ENCODE data around the gene STK24. TPM values are rescaled to one million over a fixed set of nuclear protein-coding genes. Genes with fewer than 3 reads are reported as not detected.
"Not testable (repeated sequence)": the region's sequence is repeated elsewhere in the genome, so short reads cannot be mapped to it uniquely, and the experiment has no call there.

The STK24 gene
- total RNA-seq, 1 donor from 2014 or later = 56.2 TPM

DNA sequence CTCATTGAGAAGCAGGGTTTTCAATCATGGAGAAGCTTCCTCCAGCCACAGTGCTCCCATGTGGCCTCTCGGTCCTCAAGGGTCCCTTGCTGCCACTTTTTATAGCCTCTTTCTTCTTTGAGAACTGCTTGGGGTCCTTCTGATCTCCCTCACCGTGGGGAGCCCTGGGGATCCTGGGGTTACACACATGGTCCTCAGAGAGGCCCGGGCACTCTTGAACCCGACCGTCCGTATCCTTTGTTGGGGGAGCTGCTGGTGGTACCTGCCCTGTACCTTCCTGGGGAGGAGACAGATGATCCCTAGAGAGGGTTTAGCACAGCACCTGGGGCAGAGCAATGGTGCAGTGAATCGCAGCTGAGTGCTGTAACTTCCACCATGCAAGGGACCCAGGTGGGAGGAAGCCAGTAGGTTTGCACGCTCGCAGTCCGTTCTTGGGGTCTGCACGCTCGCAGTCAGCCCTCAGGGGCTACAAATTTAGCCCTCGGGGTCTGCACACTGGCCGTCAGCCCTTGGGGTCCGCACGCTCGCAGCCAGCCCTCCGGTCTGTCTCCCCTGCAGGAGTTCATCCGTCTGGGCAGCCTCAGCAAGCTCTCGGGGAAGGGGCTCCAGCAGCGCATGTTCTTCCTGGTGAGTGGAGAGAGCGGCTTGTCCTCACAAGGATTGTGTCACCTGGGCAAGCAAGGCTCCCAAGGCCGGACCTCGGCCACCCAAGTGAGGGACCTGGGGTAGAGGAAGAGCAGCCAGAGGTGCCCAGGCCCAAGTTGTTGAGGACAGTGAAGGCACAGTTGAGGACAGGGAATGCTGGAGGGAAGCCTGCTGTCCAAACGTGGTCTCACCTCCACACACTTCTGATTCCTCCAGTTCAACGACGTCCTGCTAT lies 138.4 kb downstream of the STK24 start:
- no peak for DNase-seq (ENCODE audit: low read depth, low spot score)

DNA sequence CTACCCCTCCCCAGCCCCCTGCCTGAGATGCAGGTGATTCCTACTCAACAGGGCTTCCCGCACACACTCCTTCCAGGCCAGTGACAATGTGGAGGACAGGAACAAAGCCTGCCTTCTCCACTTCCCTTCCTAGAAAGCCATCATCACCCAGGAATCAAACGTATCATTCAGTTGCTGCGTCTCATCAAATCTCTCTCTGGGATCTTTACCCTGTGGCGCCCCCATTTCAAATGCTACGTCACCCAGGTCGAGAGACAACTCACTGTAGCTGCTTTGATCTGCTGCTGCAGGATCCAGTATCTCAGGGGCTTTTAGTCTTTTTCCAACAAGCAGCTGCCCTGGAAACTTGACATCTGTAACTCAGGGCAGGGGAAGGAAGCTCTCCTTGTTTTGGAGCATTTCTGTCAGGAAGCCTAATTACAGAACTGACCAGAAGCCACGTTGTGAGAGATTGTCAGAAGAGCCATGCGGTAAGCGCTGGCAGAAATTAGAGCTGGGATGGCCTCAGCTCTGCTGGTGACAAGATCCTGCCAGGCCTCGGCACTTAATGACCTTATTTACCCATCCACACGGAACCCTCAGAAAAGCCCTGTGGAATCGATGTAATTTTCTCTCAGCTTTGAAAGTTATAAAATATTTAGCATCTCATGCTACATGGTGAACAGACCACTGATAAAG lies 140.5 kb downstream of the STK24 start:
- DNase-seq (ENCODE audit: low read depth, low spot score) = no peak

DNA sequence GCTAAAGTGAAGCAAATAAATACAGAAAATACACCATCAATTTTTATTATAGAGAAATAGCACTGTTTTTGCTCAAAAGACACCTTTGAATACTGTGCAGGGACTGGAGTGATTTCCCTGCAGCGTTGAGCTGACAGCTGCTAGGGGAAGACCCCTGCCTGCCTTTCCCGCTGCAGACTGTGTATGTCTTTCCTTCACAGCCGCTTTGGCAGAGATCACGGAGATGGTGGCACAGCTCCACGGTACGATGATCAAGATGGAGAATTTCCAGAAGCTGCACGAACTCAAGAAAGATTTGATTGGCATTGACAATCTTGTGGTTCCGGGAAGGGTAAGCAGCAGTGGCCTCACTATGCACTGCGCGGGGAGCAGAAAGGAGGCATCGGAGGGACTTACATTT lies 141.5 kb downstream of the STK24 start:
- DNase-seq (ENCODE audit: low read depth, low spot score) = no peak

DNA sequence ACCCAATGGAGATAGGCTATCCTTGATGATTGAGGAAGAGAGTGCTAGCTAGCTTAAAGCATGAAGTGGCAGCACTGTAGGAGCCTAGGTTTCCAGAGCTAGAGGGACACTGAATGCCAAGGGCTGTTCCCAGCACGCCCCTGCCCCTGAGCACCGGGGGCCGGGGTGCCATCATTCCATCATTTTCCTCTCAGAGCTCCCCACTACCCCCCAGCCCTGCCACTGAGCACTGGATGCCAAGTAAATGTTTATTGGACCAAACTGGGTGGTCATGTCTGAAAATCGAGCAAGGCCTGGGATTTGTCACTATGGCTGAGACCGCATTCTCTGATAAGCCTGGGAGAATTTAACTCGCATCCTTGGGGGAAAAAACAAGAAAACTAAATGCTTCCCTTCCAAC lies 142.8 kb downstream of the STK24 start:
- no peak for DNase-seq (ENCODE audit: low read depth, low spot score)

DNA sequence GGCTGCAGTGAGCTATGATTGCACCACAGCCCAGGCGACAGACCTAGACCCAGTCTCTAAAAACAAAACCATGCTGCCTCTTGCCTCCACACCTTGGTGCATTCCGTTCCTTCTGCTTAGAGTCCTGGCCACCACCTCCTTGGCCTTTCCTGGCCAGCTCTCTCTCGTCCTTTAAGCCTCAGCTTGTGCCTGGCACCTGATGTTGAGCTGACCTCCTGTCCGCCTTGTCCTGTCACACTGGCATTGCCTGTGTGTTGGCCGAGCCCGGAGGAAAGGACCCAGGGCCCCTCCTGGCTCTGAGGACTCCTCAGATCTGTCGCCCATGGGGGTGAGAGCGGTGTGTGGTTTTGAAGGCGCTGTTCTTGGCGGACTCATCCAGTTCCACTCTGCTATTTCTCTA lies 143.3 kb downstream of the STK24 start:
- no peak for DNase-seq (ENCODE audit: low read depth, low spot score)

DNA sequence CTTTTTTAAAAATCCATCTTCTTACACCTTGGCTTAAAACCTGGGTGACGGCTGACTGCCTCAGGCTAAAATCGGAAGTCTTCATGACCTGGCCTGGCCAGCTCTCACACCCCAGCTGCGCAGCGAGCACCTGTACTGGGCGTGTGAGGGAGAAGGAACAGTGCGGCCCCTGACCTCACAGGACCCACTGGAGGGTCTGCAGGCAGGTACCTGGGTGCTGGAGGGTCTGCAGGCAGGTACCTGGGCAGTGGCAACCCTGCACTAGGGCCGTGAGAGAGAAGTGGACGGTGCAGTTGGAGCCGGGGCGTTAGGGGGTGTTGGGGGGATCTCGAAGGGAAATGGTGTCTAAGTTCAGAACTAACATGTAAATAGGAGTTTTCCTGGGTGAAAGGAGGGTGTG lies 144.3 kb downstream of the STK24 start:
- no peak for DNase-seq (ENCODE audit: low read depth, low spot score)

DNA sequence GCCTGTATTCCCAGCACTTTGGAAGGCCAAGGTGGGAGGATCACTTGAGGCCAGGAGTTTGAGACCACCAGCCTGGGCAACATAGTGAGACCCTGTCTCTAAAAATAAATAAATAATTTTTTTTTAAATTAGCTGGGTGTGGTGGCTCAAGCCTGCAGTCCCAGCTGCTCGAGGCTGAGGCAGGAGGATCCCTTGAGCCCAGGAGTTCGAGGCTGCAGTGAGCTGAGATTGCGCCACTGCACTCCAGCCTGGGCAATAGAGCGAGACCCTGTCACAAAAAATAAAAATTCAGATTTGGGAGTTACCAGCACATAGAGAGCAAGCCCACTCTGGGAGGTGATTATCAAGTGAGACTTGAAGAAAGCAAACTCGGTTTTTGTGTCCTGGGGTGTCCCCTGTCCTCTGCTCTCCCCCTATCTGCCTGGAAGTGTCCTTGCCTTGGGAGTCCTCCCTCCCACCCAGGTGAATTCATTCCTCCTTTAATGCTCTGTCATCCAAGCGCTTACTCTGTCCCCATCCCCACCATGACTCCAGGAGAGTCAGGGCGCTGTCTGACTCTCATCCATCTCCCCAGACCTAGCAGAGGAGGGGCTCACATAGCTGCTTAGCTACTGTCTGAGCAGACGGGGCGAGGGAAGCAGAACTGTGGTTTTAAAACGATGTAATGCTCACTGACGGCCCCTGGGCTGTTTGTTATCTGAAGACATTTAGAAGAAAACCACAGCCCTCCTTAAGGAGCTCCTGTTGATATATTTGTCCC lies 146.8 kb downstream of the STK24 start:
- no peak for DNase-seq (ENCODE audit: low read depth, low spot score)

DNA sequence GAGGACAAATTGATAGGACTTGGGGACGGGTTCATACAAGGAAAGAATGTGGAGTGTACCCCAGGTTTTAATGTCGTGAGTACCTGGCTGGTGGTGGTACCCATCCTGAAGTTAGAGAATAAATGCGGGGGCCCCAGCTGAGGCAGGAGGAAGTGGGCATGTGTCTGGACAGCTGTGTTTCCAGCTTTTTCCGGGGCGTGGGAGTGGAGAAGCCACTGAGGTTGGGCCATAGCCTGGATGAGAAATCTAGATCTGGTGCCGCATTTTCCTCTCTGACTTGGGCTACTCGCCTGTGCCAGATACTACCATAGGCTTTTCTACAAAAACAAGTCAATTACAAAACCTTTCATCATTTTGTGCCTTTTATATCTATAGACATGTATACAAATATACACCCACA lies 147.4 kb downstream of the STK24 start:
- DNase-seq (ENCODE audit: low read depth, low spot score) = no peak

DNA sequence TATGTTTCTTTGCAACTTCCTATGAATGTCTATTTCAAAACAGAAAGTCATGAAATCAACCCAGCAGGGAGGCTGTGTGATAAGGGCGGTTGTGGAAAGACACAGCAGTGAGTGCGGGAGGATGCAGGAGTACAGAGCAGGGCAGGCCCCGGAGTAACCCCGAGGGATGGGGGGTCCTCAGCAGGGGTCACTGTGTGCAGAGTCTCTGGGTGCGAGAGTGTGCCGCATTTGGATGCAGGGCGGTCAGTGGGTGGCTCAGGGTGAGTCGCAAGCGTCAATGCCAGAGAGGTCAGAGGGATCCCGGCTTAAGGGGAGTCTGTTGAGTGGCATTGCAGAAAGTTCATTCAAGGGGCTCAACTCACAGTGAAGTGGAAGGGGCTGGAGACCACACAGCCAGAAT lies 147.8 kb downstream of the STK24 start:
- no peak for DNase-seq (ENCODE audit: low read depth, low spot score)

DNA sequence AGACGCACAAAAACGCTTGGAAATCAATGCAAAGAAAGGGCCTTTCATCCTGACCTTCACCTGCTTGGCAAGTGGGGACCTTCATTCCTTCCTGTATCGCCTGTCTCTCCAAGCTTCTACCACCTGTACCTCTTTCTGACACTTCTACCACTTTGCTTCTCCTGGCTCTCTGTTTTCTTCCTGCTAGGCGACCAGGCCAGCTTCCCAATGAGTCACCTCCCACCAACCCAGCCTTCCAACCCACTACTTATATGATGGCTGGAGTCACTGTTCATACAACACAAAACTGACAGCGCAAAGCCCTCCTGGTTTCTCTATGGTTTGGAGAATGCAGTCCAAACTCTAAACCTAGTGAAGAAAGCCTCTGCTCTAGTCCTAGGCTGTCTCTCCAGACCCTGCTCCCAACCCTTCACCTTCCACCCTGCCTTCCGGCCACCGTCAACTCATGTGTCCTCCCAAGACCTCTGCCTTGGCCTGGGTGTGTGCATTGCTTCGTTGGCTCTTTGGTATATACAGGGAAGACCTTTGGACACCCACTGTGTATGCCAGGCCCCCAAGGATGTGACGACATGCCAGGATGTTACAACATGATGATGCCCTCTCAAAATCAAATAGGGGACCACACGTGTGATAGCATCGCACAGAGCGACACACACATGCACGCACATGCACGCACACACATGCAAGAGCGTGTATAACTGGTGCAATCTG lies 148.5 kb downstream of the STK24 start:
- DNase-seq (ENCODE audit: low read depth, low spot score) = no peak

DNA sequence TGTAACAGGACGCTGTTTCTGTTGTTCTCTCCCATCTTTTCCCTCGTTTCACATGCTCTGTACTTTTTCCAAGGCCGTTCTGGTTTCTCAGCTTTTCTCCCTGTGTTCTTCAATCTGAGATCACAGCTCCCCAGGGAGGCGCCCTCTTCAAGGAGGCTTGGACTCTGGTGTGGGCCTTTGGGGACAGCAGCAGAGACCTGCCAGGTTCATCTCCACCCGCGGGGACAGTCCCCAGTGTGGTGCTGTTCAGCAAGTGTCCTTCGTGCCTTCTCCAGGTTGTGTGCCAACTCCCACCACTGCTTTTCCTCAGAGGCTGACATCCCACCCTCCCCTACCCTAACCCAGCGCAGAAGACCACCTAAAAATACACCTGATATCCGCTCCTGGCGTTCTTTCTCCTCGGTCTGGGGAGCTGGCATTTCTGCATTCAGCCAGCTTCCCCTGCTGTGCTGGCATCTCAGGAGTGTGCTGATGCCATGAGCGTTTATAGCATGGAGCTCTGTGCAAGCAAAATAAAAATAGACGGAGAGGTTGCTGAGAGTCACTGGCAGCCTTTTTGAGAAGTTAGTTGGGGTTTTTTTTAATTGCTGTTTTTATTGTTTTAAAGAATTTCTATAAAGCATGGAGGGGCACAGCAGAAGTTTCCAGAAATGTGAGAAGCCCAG lies 149.4 kb downstream of the STK24 start:
- no peak for DNase-seq (ENCODE audit: low read depth, low spot score)

DNA sequence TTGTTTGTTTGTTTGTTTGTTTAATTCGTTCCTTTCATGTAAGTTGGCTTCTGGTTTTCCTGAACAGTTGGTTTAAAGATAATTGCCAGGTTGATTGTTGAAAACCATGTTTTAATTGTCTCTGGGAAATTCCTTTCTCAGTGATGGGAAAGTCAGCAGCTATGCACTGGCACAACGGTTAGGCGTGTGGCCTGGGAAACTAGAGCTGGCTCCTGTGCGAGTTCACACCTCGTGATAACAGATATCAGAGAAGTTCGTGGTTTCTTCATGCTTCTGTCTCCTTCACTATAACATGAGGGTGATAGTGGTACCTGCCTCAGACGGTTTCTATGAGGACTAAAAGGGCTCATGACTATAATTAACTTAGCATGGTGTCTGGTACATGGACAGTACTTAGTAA lies 153.5 kb downstream of the STK24 start:
- no peak for DNase-seq (ENCODE audit: low read depth, low spot score)

DNA sequence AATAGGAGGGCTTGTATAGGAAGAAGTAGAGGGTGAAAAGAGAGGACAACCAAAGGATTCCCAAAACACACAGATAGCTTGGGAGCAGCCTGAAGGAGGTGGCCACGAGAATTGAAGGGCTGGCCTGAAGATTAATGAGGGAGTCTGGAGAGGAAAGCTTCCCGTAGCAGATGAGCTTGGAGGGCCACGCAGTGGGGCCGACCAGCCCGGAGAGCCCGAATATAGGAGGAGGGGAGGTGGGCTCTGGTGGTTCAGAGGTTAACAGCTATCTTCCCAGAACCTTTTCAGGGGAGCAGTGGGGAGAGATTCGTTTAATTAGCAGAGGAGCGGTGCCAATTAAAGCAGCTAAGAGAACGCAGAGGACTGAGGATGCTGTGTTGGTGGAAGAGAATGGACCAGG lies 154.9 kb downstream of the STK24 start:
- no peak for DNase-seq (ENCODE audit: low read depth, low spot score)

DNA sequence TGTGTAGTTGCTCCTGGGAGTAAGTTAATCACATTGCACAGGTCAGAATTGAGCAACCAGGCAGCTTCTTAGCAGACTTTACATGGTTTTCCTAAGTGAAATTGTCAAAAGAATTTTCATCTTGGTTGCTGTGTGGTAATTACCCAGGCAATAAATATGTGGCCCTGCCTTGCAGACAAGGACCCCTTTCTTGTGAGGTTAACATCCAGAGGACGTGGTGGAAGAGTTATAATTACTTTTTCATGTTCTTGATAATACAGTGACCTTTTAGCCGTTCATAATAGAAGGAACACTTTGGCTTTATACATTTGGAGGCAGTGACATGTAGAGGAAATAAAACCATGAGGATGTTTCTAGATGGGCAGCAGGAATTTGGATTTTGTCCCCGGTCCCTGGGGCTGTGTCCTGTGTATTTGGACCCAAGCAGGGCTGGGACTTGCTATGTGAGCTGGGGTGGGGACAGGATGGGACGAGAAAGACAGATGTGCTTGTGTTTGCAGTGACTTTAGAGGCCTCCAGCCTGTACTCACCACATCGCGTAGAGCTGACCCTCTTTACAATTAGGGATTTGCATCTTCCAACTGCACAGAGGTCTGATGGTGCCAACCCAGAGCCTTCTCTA lies 156.2 kb downstream of the STK24 start:
- DNase-seq (ENCODE audit: low read depth, low spot score) = no peak

DNA sequence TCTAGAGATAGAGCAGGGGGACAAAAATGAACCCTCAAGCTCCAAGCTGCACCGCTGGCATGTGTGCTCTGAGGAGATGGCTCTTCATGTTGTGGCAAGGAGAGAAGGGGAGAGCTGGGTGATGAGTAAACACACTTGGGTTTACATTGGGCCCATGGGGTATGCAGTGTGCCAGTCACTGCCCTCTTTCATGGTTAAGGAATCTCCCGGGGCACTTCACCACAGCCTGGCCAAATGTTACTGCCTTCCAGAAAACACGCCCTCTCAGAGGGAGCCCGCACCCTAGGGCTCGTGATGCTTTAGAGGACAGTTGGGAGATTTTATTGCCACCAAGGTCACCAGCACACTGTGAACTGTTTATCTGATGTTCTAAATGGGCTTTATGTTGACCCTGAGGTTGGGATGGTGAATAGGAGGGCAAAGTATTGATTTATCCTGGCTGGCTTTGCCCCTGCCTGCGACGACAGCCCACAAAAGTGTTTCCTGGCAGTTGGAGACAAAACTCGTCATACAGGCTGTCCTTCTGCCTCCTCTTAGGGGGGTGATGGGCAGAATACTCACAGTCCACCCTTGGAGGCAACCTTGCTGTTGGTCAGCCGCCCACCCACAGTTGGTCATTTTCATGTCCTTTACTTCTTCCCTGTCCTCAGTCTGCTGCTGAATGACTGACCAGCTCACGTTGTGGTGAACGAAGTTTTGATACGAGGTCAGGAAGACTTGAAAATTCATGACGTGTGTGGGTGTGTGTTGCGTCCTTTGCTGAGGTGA lies 156.9 kb downstream of the STK24 start:
- no peak for DNase-seq (ENCODE audit: low read depth, low spot score)

DNA sequence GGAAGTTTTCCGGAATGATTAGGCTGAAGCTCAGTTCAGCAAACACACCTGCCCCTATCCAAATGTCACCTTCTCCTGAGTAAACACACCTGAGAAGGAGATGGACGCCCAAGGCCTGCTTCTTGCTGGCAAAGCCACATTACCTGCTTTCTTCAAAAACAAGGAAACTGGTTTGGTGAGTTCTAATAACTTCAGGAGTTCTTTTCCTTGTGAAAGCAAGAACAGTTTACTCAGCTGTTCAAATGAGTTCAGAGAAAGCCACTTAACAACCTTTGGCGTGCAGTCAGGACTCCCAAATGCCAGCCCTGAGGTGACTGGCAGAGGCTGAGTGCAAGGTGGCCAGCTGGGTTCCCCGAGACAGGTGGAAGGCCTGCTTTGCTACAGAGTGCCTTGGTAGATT lies 160.5 kb downstream of the STK24 start:
- no peak for DNase-seq (ENCODE audit: low read depth, low spot score)

DNA sequence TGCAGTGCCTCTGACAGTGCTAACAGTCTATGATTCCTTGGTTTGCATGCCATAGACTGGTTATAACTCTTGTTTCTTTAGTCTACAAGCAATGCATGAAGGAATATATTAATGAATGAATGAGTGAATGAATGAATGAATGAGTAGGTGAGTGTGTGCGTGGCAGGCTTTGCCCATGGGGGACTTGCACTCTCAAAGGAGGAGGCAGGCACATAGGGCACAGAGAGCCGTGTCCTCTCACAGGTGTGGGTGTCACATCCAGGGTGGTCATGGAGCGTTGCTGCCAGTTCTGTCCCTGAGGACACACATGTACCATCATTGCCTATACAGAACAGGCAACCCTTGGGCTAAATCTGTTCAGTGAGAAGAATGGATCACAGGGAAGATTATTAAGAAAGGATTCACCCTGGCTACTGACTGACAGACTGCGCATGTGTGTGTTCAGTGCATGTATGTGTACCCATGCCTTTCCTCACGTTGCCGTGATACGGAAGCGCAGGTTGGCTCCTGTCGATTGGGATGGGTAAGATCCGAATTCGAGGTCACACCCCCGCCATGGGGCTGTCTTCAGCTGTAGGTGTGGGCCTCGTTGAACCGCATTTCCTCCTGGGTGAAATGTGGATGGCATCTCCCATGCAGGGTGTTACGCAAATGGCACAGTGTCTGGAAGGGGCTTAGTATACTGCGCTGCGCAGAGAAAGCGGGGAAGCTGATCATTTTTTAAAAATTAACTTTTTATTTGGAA lies 161.4 kb downstream of the STK24 start:
- DNase-seq (ENCODE audit: low read depth, low spot score) = no peak

DNA sequence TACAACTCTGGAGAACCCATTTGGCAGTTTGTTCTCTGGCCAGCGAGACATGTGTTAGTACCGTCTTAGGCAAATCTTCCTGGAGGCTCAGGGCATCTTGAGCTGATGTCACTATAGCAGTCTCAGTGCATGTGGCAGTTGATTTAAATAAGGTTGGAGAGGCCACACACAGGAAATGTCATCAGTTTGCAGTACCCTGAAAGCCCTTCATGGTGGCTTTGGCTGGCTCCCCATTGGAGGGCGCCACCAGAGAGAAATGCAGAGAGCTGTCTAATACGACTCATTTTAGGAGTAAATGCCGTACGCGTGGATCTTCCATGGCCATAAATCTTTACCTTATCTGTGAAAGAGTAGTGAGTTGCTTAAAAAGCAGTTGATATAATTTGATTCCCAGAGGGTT lies 163.1 kb downstream of the STK24 start:
- DNase-seq (ENCODE audit: low read depth, low spot score) = no peak

DNA sequence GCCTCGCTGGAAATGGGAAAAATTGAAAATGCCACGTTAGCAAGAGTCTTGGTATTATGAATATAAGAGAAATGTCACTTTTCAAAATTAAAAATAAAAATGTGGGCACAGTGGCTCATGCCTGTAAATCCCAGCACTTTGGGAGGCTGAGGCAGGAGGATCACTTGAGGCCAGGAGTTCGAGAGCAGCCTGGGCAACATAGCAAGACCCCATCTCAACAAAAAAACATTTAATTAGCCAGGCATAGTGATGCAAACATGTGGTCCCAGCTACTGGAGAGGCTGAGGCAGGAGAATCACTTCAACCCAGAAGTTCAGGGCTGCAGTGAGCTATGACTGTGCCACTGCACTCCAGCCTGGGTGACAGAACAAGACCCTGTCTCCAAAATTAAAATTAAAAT lies 163.6 kb downstream of the STK24 start:
- DNase-seq (ENCODE audit: low read depth, low spot score) = not testable (repeated sequence)

Data from pulmonary artery endothelial cell (primary cell).